ENCODE measurements around the gene LSM7. TPM values are rescaled to one million over a fixed set of nuclear protein-coding genes. Genes with fewer than 3 reads are reported as not detected.
A peak's percentile ranks its signal among the peaks of the same experiment; 100 is the strongest.

LSM7 gene
- total RNA-seq, 2 donors from 2014 or later, result 99.0 to 185 TPM

DNA sequence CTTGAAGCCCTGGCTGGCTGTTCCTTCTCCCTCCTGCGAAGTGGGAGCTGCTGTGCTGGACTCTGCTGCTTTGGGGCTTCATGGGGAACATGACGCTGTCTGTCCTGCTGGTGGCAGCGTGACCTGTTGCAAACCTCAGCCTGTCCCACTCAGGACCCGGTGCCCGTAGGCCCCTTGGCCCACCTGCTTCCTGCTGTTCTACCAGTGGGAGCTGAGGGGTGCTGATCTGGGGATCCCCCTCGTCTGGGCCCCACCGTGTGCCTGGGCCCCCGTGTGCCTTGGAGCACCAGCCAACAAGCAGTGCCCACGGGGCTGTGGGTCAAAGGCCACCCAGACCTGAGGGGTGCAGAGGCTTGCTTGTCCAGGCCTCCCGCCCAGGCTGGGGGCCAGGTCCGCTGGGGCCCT, 5.4 kb upstream of the LSM7 start:
- H3K9me3 ChIP-seq, result no peaks in the 10 kb centered on the region
- no peak for DNase-seq
- H3K27ac ChIP-seq, result peak overlapping the region; percentile 71
- peak overlapping the region; percentile 58 to 84 for H3K9ac ChIP-seq (ENCODE audit: low read depth in 2 of 2, low read length in 2 of 2)
- H3K4me1 ChIP-seq, result peaks cover 24% of the 10 kb centered on the region
- no peak overlapping the region for H3K4me3 ChIP-seq
- no peaks in the 10 kb centered on the region for H3K27me3 ChIP-seq
- no peaks in the 10 kb centered on the region for H3K36me3 ChIP-seq
- TF ChIP-seq, protein P1, sequence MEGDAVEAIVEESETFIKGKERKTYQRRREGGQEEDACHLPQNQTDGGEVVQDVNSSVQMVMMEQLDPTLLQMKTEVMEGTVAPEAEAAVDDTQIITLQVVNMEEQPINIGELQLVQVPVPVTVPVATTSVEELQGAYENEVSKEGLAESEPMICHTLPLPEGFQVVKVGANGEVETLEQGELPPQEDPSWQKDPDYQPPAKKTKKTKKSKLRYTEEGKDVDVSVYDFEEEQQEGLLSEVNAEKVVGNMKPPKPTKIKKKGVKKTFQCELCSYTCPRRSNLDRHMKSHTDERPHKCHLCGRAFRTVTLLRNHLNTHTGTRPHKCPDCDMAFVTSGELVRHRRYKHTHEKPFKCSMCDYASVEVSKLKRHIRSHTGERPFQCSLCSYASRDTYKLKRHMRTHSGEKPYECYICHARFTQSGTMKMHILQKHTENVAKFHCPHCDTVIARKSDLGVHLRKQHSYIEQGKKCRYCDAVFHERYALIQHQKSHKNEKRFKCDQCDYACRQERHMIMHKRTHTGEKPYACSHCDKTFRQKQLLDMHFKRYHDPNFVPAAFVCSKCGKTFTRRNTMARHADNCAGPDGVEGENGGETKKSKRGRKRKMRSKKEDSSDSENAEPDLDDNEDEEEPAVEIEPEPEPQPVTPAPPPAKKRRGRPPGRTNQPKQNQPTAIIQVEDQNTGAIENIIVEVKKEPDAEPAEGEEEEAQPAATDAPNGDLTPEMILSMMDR (IDR thresholded peaks at IDR 0.05), result no peak
- intact Hi-C loops (cut with DNase I), result loop anchor here (5.0 kb wide), 1 partner anchor 58 kb away; no protein-coding TSS in a partner anchor

DNA sequence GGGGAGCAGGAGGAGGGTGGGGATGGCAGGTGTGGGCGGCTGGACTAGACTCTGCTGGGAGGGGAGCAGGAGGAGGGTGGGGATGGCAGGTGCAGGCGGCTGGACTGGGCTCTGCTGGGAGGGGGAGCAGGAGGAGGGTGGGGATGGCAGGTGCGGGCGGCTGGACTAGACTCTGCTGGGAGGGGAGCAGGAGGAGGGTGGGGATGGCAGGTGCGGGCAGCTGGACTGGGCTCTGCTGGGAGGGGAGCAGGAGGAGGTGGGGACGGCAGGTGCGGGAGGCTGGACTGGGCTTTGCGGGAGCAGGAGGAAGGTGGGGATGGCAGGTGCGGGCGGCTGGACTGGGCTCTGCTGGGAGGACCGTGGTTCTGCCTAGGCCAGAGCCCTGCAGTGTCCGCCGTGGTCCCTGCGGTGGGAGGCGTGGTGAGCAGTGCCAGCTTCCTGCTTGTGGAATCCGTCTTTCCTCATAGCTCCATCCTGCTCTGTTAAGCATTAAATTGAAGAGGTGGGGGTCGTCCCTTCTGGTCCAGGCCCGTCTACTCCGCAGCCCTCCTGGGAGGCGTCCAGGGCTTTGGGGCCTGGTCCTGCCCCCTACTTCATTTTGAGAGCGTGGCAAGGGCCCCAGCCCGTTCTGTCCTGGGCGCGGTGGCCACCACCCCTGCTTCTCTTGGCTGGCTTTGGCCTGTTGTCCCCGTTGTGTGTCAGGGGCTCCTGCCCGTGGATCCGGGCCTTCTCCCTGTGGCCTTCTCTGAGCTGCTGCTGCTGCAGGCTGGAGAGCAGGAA, 4.8 kb upstream of the LSM7 start:
- H3K4me1 ChIP-seq, result peaks cover 24% of the 10 kb centered on the region
- intact Hi-C loops (cut with DNase I), result loop anchor here (5.0 kb wide), 1 partner anchor 59 kb away; no protein-coding TSS in a partner anchor
- peak overlapping the region; percentile 71 for H3K27ac ChIP-seq
- no peak overlapping the region for H3K4me3 ChIP-seq
- H3K9me3 ChIP-seq, result no peaks in the 10 kb centered on the region
- no peaks in the 10 kb centered on the region for H3K36me3 ChIP-seq
- H3K9ac ChIP-seq (ENCODE audit: low read depth in 2 of 2, low read length in 2 of 2), result peak overlapping the region; percentile 58 to 84
- H3K27me3 ChIP-seq, result no peaks in the 10 kb centered on the region
- TF ChIP-seq, protein P1 (IDR thresholded peaks at IDR 0.05), result no peak
- DNase-seq, result peak; percentile 87

DNA sequence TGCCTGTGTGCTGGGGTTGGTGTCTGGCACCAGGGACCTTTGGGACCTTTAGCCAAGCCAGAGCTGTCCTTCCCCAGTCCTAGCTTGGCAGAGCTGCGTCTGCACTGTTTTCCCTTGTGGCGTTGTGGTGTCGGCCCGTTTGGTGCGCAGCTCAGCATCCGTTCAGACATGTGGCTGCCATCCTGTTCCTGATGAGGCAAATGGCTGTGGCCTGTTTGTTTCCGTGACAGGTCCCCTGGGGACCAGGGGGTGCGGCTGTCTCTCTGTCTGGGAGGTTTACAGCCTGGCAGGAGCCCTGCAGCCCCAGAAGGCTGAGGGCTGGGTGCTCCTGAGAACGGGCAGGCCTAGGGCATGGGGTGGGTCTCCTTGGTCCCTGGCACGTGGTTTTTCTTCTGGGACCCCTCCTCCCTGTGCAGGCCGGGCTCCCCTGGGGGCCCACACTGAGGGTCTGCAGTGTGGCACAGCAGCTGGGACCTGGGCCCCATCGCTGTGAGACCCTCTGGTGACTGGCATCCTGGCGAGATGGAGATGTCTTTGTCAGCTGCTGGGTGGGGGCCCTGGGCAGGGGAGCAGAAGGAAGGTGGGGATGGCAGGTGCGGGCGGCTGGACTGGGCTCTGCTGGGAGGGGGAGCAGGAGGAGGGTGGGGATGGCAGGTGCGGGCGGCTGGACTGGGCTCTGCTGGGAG, 4.1 kb upstream of the LSM7 start:
- Histone ChIP-seq H3K9ac (ENCODE audit: low read depth in 2 of 2, low read length in 2 of 2) (peak overlapping the region; percentile 58 to 98), H3K4me3 (no peak overlapping the region), H3K4me1 (peaks cover 24% of the 10 kb centered on the region), H3K27me3 (no peaks in the 10 kb centered on the region), H3K9me3 (no peaks in the 10 kb centered on the region), H3K27ac (peak overlapping the region; percentile 92), H3K36me3 (no peaks in the 10 kb centered on the region)
- intact Hi-C loops (cut with DNase I), result loop anchor here (5.0 kb wide), 1 partner anchor 60 kb away; no protein-coding TSS in a partner anchor
- DNase-seq, result peak; percentile 65
- TF ChIP-seq, protein P1 (IDR thresholded peaks at IDR 0.05), result no peak

DNA sequence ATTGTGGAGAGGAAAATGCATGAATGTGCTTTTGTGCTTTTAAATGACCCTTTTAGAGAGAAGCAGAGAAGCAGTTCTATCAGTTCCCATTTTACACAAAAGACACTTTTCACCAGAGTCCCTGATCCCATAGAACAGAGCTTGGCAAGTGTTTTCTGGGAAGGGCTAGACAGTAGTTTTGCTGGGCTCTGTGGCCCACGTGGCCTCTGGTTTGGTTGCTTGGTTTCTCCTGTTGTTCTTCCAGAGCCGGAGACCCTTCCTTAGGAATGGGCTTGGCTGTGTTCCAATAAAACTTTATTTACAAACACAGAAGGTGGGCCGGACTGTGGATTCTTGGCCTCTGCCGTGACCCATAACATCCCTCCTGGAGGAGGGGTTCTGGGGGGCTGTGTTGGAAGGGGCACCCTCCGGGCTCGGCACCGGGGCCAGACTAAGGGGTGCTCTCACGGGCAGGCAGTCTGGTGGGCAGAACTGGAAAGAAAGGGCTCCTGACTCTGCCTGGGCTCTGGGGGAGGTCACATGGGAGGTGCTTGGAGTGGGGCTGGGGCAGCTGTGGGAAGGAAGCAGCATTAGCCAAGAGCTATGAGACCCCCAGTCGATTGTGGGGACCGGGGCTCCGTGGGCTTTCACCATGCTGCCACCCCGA, 3.3 kb upstream of the LSM7 start:
- Histone ChIP-seq H3K9me3 (no peaks in the 10 kb centered on the region), H3K4me1 (peaks cover 24% of the 10 kb centered on the region), H3K27ac (peak overlapping the region; percentile 92), H3K27me3 (no peaks in the 10 kb centered on the region), H3K9ac (ENCODE audit: low read depth in 2 of 2, low read length in 2 of 2) (peak overlapping the region; percentile 58 to 98), H3K4me3 (no peak overlapping the region), H3K36me3 (no peaks in the 10 kb centered on the region)
- no peak for DNase-seq
- TF ChIP-seq, protein P1 (IDR thresholded peaks at IDR 0.05), result no peak
- intact Hi-C loops (cut with DNase I), result loop anchor here (5.0 kb wide), 1 partner anchor 61 kb away; no protein-coding TSS in a partner anchor

DNA sequence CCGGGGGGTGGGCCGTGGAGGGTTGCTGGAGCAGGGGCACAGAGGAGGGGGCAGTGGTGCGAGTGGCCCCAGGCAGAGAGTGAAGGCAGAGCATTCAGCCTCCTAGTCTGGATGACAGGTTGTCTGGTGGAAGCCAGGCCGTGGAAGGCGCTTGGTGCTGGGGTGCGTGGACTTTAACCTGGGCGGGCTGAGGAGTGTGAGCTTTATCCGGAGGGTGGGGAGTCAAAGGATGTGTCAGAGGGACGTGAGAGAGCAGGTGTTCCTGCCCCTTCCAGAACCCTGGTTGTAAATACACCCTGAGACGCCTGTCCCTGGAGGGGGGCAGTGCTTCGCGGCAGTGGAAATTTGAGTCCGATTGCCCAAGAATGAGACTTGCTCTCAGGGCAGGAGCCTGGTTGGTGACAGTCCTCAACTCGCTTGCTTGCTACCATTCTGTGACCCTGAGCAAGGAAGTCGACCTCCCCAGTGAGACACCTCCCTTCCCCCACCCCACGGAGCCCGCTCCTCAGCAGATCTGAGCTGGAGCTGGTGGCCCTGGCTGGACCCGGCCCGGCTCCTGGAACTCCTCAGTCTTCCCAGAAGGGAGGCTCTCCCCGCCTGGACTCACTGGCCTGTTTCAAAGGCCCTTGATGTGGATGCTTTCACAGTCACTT, 2.4 kb upstream of the LSM7 start:
- Histone ChIP-seq H3K9ac (ENCODE audit: low read depth in 2 of 2, low read length in 2 of 2) (peak overlapping the region; percentile 61 to 98), H3K36me3 (no peaks in the 10 kb centered on the region), H3K4me3 (peak overlapping the region; percentile 12), H3K9me3 (no peaks in the 10 kb centered on the region), H3K27ac (peak overlapping the region; percentile 92), H3K4me1 (peaks cover 24% of the 10 kb centered on the region), H3K27me3 (no peaks in the 10 kb centered on the region)
- TF ChIP-seq, protein P1 (IDR thresholded peaks at IDR 0.05), result no peak
- peak; percentile 96 for DNase-seq
- intact Hi-C loops (cut with DNase I), result loop anchor here (5.0 kb wide), 1 partner anchor 62 kb away; no protein-coding TSS in a partner anchor

Measured in colonic mucosa (tissue), 4 donors.